Fibroblast of skin of right biceps (primary cell): ENCODE measurements around the gene RIN1.
"Not testable (repeated sequence)": the region's sequence is repeated elsewhere in the genome, so short reads cannot be mapped to it uniquely, and the experiment has no call there.

Experiments used
- DNase-seq: peaks from one replicate; pipeline ENCODE4 v3.0.0-alpha.2; 2013

Gene RIN1

DNA sequence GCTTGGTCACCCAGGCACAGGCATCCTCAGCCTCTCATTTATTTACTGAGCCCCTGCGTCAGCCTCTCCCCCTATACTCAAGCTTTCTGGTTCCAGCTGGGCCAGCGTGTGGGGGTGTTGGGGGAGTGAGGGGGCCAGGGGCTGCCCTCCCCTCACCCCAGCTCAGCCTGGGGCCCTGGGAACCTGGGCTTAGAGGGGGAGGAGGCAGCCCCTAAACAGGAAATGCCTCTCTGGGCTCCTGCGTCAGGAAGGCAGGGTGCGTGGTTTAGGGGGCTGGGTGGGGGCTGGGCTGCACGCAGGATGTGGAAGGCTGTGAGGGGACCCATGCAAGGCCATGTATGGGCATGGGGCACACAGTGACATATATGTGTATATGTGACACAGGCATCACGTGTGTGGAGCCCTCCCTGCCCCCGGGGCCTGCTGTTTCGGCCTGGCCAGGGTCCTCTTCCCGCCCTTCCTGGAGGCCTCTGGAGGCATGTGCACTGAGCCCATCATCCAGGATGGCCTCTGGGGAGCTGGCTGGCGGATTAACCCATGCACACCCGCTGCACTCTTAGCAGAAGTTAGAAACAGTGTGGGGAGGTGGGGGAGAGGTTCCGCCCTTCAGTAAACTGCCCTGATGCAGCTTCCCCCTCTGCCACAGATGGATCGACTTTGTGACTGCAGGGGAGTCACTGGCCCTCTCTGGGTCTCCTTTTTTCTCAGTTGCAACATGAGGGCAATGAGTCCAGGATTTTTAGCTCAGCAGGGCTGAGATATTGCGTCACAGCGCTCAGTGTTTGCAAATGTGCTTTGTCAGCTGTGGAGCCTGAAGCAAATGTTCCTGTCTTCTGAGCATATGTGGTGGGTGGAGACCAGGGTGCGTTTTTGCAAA is 18.3 kb downstream of the RIN1 start:
- peak; percentile 91 for DNase-seq

DNA sequence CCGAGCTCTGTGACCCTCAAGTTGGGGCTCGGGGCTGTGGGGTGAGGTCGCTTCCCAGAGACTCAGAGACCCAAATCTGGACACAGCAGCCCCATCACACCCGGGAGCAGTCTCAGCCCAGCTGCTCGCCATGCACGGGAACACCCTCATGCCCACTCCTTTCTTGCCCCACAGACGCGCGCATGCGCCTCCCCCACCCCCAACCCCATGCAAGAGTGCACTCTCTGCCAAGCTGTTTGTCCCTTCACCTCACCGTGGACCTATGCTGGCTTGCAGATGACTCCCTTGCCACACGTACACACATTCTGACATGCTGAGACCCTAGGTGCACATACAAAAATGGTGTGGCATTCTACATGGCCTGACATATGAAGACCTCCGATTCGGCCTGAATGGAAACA is 18.9 kb downstream of the RIN1 start:
- peak; percentile 84 for DNase-seq

DNA sequence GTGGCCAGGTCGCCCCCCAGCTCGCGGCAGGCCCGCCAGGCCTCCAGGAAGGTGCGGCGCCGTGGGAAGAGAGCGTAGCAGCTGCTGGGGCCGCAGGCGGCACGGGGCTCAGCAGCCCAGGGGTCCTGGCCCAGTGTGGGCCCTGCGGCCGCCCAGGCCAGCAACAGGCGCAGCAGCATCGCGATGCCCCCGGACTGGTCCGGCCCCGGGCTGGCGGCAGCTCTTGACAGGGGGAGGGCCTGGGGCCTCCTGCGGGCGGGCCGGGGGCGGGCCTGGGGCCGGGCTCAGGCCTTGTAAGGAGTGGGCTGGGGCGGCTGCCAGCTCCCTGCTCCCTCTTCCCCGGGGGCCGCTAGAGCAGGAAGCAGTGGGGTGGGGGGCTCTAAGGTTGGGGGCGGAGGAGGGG is 19.4 kb downstream of the RIN1 start, which contains the start of gene CD248:
Gene CD248, minus strand, starts transcription at position 196 of the 403 bp plus-strand sequence. Its CDS starts 17 bp downstream, at position 179.
- DNase-seq: peak; percentile 94

DNA sequence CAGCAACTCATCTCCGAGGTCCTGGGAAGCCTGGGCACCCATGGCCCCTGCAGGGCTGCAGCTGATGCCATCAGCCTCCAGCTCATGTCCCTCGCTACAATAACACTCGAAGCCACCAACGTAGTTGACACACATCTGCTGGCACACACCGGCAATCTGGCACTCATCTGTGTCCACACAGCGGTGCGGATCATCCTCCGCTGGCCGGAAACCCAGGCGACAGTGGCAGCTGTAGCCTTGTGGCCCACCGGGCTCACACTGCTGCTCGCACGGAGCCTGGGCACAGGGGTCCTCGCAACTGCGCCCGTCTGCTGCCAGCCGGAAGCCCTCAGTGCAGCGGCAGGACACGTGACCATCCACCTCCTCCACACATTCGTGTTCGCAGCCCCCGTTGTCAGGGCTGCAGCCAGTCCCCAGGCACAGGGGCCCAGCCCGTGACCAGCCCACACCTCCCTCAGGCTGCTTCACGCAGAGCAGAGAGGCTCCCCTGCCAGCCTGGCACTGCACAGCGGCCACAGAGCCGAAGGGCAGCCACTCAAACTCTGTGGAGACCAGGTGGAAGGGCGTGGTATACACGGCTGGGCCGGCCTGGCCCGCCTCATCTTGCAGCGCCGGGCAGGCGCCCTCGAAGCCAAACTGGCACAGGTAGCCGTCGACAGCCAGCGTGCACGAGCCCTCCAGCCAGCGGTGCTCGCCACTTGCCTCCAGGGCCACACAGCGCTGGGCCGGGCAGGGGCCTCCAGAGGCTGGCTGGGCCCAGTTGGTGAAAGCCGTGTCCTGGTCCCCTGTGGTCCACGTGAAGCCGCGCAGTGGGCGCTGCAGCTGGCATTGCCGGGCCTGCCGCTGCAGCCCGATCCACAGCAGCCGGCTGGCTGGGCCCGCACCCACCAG is 20.1 kb downstream of the RIN1 start:
- no peak for DNase-seq

DNA sequence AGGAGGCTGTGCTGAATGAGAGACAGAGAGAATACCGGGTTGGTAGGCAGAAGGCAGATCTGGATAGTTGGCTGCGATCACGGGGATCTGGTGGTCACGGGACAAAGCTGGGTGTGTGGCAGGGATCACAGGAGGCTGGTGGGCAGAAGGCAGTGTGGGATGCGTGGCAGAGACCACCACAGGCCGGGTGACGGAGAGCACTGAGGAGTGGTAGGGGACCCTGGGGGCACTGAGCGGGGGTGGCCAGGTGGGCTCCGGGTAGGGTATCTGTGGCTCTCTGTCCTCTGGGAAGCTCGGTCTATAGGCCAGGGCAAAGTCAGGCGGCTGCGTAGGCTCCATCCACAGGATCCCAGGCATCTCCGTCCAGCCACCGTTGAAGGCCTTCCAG is 20.7 kb downstream of the RIN1 start:
- no peak for DNase-seq

DNA sequence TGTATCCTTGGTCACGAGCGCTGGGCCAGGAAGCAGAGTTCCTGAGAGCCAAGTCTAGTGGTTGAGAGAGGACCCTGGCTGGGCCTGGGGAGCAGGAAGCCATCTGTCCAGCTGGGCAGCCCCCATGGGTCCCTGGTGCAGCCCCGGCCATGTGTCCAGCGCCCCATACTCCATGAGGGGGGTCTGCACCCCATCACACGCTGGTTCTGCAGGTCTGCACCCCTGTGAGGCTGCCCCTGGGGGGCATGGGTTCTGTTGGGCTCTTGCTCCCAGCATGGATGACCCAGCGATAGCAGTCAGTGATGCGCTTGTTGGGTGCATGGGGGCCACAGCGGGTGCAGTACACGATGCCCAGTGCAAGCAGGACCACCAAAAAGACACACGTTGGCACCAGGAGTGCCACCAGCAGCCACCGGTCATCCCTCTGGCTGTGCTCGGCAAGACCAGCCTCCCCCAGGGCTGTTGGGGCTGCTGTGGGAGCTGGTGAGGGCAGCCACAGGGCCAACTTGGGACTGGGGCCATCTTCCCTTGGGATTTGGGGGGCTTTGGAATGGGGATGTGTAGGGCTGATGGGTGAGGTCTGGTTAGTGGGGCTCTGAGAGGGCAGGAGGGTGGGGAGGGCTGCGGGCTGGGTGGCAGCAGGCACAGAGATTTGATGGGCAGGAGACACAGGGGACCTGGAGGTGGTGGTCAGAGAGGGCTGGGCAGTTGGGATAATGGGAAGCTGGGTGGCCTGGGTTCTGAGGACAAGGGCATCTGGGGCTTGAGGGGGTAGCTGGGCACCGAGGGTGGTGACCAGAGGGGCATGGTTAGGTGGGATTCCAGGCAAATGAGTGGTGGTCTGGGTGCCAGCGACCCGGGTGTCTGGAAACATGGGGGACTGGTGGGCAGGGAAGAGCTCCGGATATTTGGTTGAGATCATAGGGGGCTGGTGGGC is 21.4 kb downstream of the RIN1 start:
- no peak for DNase-seq

DNA sequence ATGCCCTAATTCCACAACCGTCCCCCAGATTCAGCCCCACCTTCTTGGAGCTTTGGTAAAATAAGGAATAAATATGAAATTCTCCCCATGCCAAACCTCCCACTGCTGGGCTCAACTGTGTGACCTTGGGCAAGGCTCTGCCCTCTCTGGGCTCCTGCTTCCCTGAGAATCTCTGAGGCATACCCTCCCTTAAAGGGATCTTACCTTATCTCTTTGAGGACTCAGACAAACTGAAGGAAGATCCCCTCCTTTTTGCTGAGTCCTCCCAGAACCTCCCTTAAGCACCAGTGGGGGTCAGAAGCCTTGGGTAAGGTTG is 22.1 kb downstream of the RIN1 start:
- DNase-seq: no peak

DNA sequence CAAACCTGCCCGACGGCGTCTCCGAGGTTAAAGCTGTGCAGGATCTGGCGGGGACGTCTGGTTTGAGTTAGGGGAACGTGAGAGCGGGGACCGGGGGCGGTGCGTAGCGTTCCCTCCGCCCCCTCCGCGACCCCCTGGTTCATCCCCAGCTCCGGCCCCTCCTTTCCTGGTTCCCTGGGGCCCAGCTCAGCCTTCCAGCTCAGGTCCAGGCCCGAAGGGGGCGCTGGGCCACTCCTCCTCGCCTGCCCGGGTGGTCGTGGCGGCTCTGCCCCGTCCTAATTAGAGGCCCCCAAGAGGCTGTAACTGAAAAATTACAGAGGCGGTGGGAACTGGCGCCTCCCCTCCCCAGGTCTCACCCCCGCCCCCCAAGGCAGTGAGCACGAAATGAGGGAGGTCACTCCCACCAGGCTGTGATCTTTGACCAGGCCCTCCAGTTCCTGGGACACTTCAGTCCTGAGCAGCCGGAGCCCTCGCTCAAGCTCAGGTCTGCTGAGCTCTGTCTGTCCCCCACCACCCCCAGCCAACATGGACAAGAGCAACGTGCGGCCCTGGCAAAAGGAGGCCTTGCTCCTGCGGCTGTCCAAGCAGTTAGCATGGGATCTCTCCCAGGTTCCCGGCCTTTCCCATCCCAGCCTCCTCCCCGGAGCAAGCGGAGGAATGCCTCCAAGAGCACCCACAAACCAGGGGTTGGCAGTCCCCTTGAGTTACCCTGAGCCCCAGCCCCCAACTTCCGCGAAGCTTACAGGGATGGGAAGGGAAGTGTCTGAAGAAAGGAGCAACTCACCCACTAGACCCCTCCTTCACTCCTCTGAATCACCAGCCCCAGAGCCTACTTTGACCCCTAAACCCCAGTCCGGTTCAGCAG is 22.7 kb downstream of the RIN1 start:
- peak; percentile 67 for DNase-seq

DNA sequence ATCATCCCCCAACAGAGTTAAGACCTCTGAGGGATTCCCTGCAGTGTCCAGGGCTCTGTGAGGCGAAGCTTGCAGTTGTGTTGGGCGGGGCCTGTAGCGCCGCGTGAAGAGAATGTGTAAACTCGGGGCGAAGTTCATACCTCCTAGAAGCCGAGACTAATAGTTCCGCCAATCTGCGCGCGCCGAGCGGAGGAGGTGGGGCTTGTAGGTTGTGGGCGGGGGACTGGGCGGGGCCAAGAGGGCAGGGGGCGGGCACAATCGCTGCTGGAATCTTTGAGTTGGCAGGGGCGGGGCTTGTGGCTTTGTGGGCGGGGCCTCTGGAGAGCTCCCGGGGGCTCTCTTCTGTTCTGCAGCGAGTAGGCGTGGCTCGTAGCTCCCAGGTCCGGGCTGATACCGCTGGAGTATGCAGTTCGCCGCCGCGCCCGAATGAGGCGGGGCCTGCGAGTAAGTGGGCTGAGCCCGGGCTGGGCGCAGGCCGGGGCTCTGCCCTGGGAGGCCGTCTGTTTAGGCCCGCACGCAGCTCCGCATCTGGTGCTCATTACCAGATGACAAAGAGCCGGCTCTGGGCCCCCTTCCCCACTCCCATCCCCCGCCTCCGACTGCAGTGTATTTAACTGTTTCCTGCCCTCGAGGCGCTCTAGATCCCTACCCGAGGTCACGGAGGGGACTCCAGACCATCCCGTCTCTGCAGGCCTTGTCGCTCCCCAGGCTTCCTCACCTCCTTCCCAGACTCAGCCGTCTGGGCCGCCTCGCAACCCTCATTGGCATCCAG is 23.5 kb downstream of the RIN1 start:
- peak; percentile 100 for DNase-seq

DNA sequence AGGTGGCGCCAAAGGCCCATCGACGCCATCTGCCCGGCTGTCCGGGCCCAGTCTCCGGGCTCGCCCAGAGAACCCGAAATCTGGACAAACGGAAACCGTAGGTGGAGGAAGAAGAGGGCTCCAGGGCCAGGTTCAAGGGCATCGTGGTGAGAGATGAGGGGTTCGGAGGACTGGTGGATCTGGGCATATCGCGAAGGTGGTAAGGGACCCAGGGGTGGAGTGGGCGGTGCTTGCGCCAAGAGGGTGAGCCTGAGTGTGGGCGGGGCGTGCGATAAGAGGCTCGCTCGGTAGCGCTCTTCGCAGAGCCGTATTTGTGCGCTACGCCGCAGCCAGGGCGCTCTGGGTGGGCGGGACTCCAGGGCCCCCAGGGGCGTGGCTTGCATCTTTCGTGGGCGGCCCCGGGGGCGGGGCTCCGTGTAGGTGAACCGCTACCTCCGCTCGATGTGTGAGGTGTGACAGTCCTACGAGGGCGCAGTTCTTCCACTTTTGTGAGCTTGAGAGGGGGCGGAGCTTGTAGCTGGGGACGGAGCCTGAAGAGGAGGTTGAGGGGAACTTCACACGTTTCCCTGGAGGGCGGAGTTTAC is 24.2 kb downstream of the RIN1 start:
- peak; percentile 90 for DNase-seq

DNA sequence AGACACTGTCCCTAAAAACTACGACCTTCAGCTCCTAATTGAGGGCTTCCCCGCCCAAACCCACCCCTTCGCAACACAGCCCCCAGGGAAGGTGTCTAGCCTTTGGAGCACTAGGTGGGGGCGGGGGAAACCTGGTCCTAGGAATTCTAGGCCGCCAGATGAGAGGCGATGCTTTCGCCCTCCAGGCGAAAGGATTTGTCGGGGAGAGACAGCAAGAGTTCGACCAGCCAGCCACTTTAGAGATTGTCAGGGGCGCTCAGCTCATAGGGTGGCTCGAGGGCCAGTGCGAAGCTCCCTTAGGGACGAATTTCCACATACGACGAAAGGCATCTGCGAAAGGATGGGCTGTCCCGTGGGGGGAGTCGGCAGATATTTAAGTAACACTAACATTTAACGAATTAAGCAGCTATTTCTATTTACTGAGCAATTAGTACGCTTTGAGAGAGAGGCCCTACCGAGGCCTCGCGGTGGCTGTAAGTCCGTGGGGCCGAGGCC is 24.7 kb downstream of the RIN1 start:
- no peak for DNase-seq

DNA sequence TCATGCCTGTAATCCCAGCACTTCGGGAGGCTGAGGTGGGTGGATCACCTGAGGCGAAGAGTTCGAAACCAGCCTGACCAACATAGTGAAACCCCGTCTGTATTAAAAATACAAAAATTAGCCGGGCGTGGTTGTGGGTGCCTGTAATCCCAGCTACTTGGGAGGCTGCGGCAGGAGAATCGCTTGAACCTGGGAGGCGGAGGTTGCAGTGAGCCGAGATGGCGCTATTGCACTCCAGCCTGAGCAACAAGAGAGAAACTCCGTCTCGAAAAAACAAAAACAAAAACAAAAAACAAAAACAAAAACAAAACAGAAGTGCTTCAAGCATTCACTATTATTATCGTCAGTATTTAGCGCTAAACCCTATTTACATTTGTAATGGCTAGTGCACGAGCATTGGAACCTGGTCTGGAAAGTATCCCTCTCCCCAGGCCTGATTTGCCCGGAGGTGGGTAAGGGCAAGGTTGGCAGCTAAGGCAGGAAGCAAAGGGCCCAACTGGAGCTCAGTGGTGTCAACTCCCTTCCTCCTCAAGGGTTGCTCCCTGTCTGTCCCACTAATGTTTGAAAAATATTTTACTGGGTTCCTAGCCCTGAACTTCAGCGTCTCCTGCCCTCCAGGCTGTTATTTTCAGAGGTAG is 25.3 kb downstream of the RIN1 start:
- DNase-seq: not testable (repeated sequence)

DNA sequence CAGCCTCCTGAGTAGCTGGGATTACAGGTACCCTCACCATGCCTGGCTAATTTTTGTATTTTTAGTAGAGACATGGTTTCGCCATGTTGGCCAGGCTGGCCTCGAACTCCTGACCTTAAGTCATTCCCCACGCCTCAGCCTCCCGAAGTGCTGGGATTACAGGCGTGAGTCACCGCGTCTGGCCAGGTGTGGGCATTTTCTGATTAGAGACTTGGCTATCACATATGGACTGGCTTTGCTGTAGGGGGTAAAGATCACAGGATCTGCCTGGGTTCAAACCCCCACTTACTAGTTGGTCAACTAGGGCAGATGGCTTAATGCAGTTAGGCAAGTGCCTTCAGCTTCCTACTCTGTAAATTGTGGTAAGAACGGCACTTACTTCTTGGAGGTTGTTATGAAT is 25.9 kb downstream of the RIN1 start:
- DNase-seq: no peak

DNA sequence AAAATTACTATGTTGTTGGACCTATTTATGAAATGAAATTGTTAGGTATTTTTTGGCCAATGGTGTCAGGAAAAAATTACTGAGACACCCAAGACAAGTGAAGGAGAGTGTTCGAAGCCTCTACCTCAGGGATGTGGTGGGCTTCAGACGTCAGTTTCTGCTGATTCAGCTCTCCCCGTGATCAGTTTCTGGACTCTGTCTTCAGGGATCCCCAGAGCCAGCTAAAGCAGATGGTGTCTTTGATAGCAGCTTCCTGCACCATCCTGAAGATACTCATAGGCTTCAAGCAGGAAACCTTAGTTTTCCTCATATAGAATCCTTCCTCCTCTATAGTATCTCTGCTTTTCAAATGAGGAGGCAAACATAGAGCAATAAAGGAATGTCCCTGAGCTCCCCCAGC is 26.8 kb downstream of the RIN1 start:
- DNase-seq: no peak

DNA sequence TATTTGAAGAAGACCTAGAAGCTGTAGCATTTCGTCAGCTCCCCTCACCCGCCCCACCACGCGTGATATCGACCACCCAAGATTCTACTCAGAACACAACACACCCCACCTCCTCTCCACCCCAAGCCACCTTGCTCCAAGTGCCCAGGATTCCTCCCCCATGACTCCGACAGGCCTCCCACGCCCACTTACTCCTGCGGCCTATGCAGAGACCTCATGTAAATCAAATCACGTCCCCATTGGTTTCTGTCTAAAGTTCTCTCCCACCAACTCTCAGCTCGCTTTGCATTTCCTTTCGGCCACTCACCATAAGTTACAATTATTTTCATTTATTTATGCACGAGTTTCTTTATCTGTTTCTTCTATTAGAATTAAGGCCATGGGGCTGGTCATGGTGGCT is 33.6 kb downstream of the RIN1 start:
- DNase-seq: no peak

DNA sequence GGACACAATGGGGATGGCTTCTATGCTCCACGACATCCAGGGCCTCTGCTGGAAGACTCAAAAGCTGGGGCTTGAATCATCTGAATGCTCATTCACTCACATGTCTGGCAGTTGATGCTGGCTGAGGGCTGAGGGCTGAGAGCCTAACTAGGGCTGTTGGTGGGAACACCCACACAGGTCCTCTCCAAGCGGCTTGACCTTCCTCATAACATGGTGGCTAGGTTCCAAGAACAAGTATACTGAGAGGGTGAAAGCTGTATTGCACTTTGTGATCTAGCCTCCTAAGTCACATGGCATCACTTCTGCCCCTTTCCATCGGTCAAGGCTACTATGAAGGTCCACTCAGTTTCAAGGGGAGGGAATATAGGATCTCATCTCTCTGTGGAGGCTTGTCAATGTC is 37.0 kb downstream of the RIN1 start:
- no peak for DNase-seq

DNA sequence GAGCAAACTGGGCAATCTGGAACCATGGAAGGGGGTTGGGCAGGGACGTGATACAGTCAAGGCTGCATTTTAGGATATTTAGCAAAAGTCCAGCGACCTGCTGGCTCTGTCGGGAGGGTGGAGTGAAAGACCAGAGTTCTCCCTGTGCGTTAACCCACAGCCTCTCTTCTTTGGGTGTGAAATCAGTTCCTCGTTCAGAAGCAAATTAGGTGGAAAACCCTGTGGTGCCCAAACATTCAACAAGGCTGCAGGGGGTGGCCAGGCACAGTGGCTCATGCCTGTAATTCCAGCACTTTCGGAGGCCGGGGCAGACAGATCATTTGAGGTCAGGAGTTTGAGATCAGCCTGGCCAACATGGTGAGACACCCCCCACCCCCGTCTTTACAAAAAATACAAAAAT is 38.6 kb downstream of the RIN1 start:
- no peak for DNase-seq

DNA sequence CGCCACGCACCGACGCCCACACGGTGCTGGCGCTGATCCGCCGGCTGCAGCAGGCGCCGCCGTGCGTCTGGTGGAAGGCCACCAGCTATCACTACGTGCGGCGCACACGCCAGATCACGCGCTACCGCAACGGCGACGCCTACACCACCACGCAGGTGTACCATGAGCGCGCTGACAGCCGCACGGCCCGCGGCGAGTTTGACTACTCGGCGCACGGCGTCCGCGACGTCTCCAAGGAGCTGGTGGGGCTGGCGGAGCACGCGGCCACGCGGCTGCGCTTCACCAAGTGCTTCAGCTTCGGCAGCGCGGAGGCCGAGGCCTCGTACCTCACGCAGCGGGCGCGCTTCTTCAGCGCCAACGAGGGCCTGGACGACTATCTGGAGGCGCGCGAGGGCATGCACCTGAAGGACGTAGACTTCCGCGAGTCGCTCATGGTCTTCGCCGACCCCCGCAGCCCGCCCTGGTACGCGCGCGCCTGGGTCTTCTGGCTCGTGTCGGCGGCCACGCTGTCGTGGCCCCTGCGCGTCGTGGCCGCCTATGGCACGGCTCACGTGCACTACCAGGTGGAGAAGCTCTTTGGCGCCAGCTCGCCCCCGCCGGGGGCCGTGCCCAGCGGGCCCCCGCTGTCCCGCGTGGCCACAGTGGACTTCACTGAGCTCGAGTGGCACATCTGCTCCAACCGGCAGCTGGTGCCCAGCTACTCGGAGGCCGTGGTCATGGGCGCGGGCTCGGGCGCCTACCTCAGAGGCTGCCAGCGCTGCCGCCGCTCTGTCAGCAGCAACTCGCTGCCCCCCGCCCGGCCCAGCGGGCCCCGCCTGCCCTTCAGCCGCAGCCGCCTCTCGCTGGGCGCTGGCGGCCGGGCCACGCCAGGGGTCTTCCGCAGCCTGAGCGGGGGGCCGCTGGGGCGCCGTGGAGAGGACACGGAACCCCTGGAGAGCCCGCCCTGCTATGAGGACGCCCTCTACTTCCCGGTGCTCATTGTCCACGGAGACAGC is 41.3 kb downstream of the RIN1 start:
- no peak for DNase-seq
